ENCODE results near the gene SLC6A13. TPM values are rescaled to one million over a fixed set of nuclear protein-coding genes. Genes with fewer than 3 reads are reported as not detected.

The SLC6A13 gene
- total and polyA plus RNA-seq, 2 of the 8 experiments (the other 6 are each of a cell fraction or from before 2014, with no cell fraction given), result 0.03 TPM; not detected in 1

DNA sequence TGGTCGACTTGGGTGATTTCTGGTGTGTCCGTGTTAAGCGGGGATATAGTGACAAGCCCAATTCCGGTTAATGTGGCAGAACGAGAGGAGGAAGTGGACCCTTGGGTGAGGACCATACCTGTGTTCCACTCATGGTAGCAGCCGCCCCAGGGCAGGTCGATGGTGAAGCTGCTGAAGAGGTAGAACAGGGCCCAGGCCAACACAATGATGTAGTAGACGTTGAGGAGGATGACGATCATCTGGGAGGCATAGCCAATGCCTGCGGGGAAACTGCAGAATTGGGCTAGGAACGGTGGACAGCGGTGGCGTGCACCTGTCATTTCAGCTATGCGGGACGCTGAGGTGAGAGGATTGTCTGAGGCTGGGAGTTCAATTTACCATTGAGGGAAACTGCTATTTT is 20.1 kb downstream of the SLC6A13 start:
- H2BK12ac ChIP-seq (ENCODE audit: low read depth, low read length), result no peak overlapping the region
- H2AK5ac ChIP-seq (ENCODE audit: low read depth, low read length), result no peak overlapping the region
- no peak overlapping the region for H3K4me2 ChIP-seq (ENCODE audit: insufficient read depth in 1 of 2, low read depth in 2 of 2, low read length in 2 of 2)
- H3K27ac ChIP-seq (ENCODE audit: low read depth, low read length), result no peak overlapping the region
- H3K4me3 ChIP-seq (ENCODE audit: extremely low read depth in 1 of 4, insufficient read depth in 2 of 4, low read depth in 3 of 4, low read length in 4 of 4), result no peak overlapping the region
- H2BK15ac ChIP-seq (ENCODE audit: low read length), result no peak overlapping the region
- FAIRE-seq (no peak), DNase-seq (ENCODE audit: low read depth in 1 of 2, low spot score in 2 of 2) (peak in 1 of 2 experiments; percentile 32)
- no peaks in the 10 kb centered on the region for H3K23me2 ChIP-seq (ENCODE audit: low read depth, low read length)
- no peaks in the 10 kb centered on the region for H4K20me1 ChIP-seq (replicated peaks in 1 of 2; ENCODE audit: control insufficient read depth in 1 of 2, insufficient read depth in 2 of 2, low read length in 2 of 2)
- no peak overlapping the region for H4K8ac ChIP-seq (ENCODE audit: extremely low read depth, insufficient read depth, low read length)
- no peaks in the 10 kb centered on the region for H3K4me1 ChIP-seq (replicated peaks in 1 of 4; ENCODE audit: control insufficient read depth in 3 of 4, insufficient read depth in 4 of 4, low read length in 3 of 4)
- H3K79me1 ChIP-seq (ENCODE audit: low read depth, low read length), result no peaks in the 10 kb centered on the region
- H2BK5ac ChIP-seq (ENCODE audit: low read depth, low read length), result peak overlapping the region; percentile 35; the same call in 1 of the 2 replicates
- TF ChIP-seq, protein P1, sequence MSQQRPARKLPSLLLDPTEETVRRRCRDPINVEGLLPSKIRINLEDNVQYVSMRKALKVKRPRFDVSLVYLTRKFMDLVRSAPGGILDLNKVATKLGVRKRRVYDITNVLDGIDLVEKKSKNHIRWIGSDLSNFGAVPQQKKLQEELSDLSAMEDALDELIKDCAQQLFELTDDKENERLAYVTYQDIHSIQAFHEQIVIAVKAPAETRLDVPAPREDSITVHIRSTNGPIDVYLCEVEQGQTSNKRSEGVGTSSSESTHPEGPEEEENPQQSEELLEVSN (IDR thresholded peaks at IDR 0.05), result no peak
- H2BK120ac ChIP-seq (replicated peaks; ENCODE audit: low read depth, low read length), result no peak overlapping the region
- H3K9me3 ChIP-seq (ENCODE audit: insufficient read depth in 2 of 2, low read depth in 1 of 2, low read length in 1 of 2), result peaks cover 2 to 6% of the 10 kb centered on the region in 2 experiments; a peak in 3 of 4 replicates
- no peaks in the 10 kb centered on the region for H3K36me3 ChIP-seq (ENCODE audit: control insufficient read depth in 2 of 4, insufficient read depth in 4 of 4, low read length in 3 of 4)
- no peak overlapping the region for H2AFZ ChIP-seq (ENCODE audit: low read length)
- no peak overlapping the region for H4K5ac ChIP-seq (ENCODE audit: insufficient read length, low read depth, low read length)
- 89% methylated on average over 15 of the region's 15 CpGs; no CpG with 5 or more reads in 1 of the 2 experiments for WGBS, 2 experiments (ENCODE audit: extremely low coverage in 1 of 2, insufficient coverage in 1 of 2, insufficient read length in 1 of 2, insufficient replicate concordance in 2 of 2, low coverage in 1 of 2, low lambda C conversion rate in 2 of 2, missing lambda C conversion rate in 1 of 2)
- peak overlapping the region; percentile 96 for H3K23ac ChIP-seq (ENCODE audit: insufficient read length)
- no peaks in the 10 kb centered on the region for H3K27me3 ChIP-seq (replicated peaks in 1 of 4; ENCODE audit: control insufficient read depth in 3 of 4, extremely low read depth in 1 of 4, insufficient read depth in 3 of 4, low read length in 3 of 4)
- no peak overlapping the region for H2BK20ac ChIP-seq (ENCODE audit: low read length)
- H3K14ac ChIP-seq (ENCODE audit: insufficient read length), result no peak overlapping the region
- no peak overlapping the region for H4K91ac ChIP-seq (replicated peaks; ENCODE audit: insufficient read length, low read length)
- no peak overlapping the region for H3K9ac ChIP-seq (replicated peaks in 1 of 4; ENCODE audit: extremely low read depth in 1 of 4, low read depth in 3 of 4, low read length in 3 of 4)
- no peak overlapping the region for H3K18ac ChIP-seq (ENCODE audit: extremely low read depth, low read length)
- POLR2A ChIA-PET (ENCODE audit: partially characterized antibody), result interaction anchor here (1.1 kb wide), 1 partner anchor 12 kb away, joined by 3 read pairs; no protein-coding TSS in a partner anchor
- H3K56ac ChIP-seq (replicated peaks; ENCODE audit: insufficient read length, low read depth, low read length), result no peak overlapping the region
- H3K79me2 ChIP-seq (ENCODE audit: control insufficient read depth in 1 of 2, insufficient read depth in 2 of 2, low read length in 2 of 2), result no peaks in the 10 kb centered on the region
- H3K4ac ChIP-seq (replicated peaks; ENCODE audit: insufficient read length, low read depth, low read length), result no peak overlapping the region
- CTCF ChIA-PET (ENCODE audit: partially characterized antibody), result interaction anchor here (3.5 kb wide), 1 partner anchor 22 kb away, joined by 15 read pairs; no protein-coding TSS in a partner anchor
